Measurements from ENCODE around the gene SMARCC1.

DNA sequence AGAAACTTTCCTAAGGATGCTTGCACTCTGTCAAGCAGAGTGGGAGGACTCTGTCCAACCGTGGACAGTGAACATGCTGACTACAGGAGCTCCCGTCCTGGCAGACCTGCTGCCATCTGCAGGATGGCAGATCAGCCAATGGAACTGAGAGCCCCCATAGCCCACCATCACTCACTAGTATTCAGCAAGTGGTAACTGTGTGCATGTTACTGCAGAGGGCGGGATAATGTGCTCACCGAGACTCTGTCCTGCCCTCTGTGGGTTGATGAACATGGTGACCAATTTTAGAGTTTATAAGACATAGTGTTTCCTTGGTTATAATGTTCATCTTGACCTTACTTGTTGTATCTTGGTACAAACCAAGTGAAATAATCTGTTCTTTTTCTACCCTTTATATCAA is 214.5 kb downstream of the SMARCC1 start:
- TF ChIP-seq, protein P1, sequence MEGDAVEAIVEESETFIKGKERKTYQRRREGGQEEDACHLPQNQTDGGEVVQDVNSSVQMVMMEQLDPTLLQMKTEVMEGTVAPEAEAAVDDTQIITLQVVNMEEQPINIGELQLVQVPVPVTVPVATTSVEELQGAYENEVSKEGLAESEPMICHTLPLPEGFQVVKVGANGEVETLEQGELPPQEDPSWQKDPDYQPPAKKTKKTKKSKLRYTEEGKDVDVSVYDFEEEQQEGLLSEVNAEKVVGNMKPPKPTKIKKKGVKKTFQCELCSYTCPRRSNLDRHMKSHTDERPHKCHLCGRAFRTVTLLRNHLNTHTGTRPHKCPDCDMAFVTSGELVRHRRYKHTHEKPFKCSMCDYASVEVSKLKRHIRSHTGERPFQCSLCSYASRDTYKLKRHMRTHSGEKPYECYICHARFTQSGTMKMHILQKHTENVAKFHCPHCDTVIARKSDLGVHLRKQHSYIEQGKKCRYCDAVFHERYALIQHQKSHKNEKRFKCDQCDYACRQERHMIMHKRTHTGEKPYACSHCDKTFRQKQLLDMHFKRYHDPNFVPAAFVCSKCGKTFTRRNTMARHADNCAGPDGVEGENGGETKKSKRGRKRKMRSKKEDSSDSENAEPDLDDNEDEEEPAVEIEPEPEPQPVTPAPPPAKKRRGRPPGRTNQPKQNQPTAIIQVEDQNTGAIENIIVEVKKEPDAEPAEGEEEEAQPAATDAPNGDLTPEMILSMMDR (IDR thresholded peaks at IDR 0.05; ENCODE audit: low read length) = no peak
- TF ChIP-seq EZH2 (optimal IDR thresholded peaks at IDR 0.05; ENCODE audit: low read depth, low read length) = no peak
- no peak for TF ChIP-seq EZH2phosphoT487 (IDR thresholded peaks at IDR 0.05; ENCODE audit: low read length)
